ENCODE data around the gene NINJ2. TPM values are rescaled to one million over a fixed set of nuclear protein-coding genes. Genes with fewer than 3 reads are reported as not detected.
"Not testable (repeated sequence)": the region's sequence is repeated elsewhere in the genome, so short reads cannot be mapped to it uniquely, and the experiment has no call there.

Gene NINJ2
- total and polyA plus RNA-seq, 3 experiments from 2014 or later = 3.3 to 47.1 (median 4.2) TPM

- POLR2A ChIA-PET = interaction anchor here (0.9 kb wide), 1 partner anchor 10 kb away, joined by 3 read pairs; no protein-coding TSS in a partner anchor
Observed at GRCh38 chr12:638953-639557, 24.2 kb downstream of the NINJ2 start.

GRCh38 chr12:636632-637031 lies 26.6 kb downstream of the NINJ2 start:
- Mint-ChIP-seq H3K4me1 (peaks cover 30 to 38% (median 32%) of the 10 kb centered on the region in 3 donors), H3K9me3 (no peaks in the 10 kb centered on the region), H3K4me3 (no peak overlapping the region), H3K27ac (peak overlapping the region in 3 of 8 donors; percentile 21 to 50 (median 47)), H3K36me3 (peaks cover 0 to 3% (median under 1%) of the 10 kb centered on the region in 3 donors), H3K27me3 (no peaks in the 10 kb centered on the region)
- DNase-seq = no peak
- Histone ChIP-seq H3K27ac (ENCODE audit: low read depth, low read length) (no peak overlapping the region), H3K36me3 (ENCODE audit: insufficient read depth, low read length) (no peaks in the 10 kb centered on the region), H3K4me1 (ENCODE audit: insufficient read depth, low read length) (peaks cover 25% of the 10 kb centered on the region), H3K27me3 (ENCODE audit: insufficient read depth, low read length, poor library complexity, severe bottlenecking) (no peaks in the 10 kb centered on the region), H3K9me3 (ENCODE audit: low read length) (no peaks in the 10 kb centered on the region), H3K4me3 (ENCODE audit: low read length) (no peak overlapping the region)
- CTCF ChIA-PET = no interaction called here
- POLR2A ChIA-PET = no interaction called here

More at GRCh38 chr12:638953-639557, 24.2 kb downstream of the NINJ2 start:
- Mint-ChIP-seq H3K4me1 (peaks cover 37 to 50% (median 48%) of the 10 kb centered on the region in 3 donors), H3K4me3 (peak overlapping the region in 2 of 7 donors; percentile 38 to 58), H3K9me3 (no peaks in the 10 kb centered on the region), H3K27ac (peak overlapping the region; percentile 75 to 97 (median 88)), H3K36me3 (peaks cover 0 to 6% (median 0%) of the 10 kb centered on the region in 3 donors), H3K27me3 (peaks cover 0 to 2% of the 10 kb centered on the region in 2 donors)
- no peaks in the 10 kb centered on the region for H3K36me3 ChIP-seq (ENCODE audit: insufficient read depth, low read length)
- no peak overlapping the region for H3K27ac ChIP-seq (ENCODE audit: low read depth, low read length)
- H3K4me3 ChIP-seq (ENCODE audit: low read length) = no peak overlapping the region
- DNase-seq = no peak
- H3K4me1 ChIP-seq (ENCODE audit: insufficient read depth, low read length) = peaks cover 40% of the 10 kb centered on the region
- H3K9me3 ChIP-seq (ENCODE audit: low read length) = no peaks in the 10 kb centered on the region
- no peaks in the 10 kb centered on the region for H3K27me3 ChIP-seq (ENCODE audit: insufficient read depth, low read length, poor library complexity, severe bottlenecking)
- CTCF ChIA-PET = no interaction called here

DNA sequence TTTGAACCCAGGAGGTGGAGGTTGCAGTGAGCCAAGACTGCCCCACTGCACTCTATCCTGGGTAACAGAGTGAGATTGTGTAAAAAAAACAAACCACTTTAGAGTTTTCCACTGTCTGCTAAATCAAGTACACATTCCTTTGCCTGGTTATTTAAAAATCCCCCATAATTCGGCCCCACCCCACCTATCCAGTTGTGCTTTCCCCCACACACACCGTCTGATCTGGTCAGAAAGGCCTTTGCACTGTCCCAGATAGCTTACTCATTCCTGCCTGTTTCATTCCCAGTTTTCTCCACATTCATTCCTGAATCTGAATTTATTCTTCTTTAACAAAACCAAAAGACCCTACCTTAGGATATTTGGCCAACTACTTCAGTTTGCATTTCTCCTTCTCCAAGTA lies 29.5 kb downstream of the NINJ2 start:
- ChIA-PET CTCF (no interaction called here), POLR2A (no interaction called here)
- H3K4me1 ChIP-seq (ENCODE audit: insufficient read depth, low read length) = peaks cover 3% of the 10 kb centered on the region
- Mint-ChIP-seq H3K4me1 (peaks cover 5 to 32% (median 27%) of the 10 kb centered on the region in 3 donors), H3K27me3 (peaks cover 0 to 2% of the 10 kb centered on the region in 2 donors), H3K4me3 (peak overlapping the region in 2 of 7 donors; percentile 1 to 37), H3K9me3 (no peaks in the 10 kb centered on the region), H3K36me3 (peaks cover 0 to 3% (median 2%) of the 10 kb centered on the region in 3 donors), H3K27ac (peak overlapping the region in 5 of 8 donors; percentile 45 to 89 (median 74))
- no peak overlapping the region for H3K4me3 ChIP-seq (ENCODE audit: low read length)
- no peak overlapping the region for H3K27ac ChIP-seq (ENCODE audit: low read depth, low read length)
- no peaks in the 10 kb centered on the region for H3K9me3 ChIP-seq (ENCODE audit: low read length)
- no peaks in the 10 kb centered on the region for H3K27me3 ChIP-seq (ENCODE audit: insufficient read depth, low read length, poor library complexity, severe bottlenecking)
- DNase-seq = no peak
- H3K36me3 ChIP-seq (ENCODE audit: insufficient read depth, low read length) = no peaks in the 10 kb centered on the region

- ChIA-PET POLR2A (no interaction called here), CTCF (interaction anchor here (1.0 to 1.5 kb wide), 3 partner anchors 17 to 183 kb away, joined by 4 to 5 read pairs (median 5); no protein-coding TSS in a partner anchor)
- Mint-ChIP-seq H3K27ac (peak overlapping the region in 6 of 8 donors; percentile 79 to 97 (median 90)), H3K36me3 (peaks cover 0 to 3% (median 2%) of the 10 kb centered on the region in 3 donors), H3K4me1 (peaks cover 3 to 29% (median 25%) of the 10 kb centered on the region in 3 donors), H3K4me3 (peak overlapping the region in 4 of 7 donors; percentile 34 to 93 (median 86)), H3K9me3 (no peaks in the 10 kb centered on the region), H3K27me3 (peaks cover 0 to 2% of the 10 kb centered on the region in 2 donors)
- DNase-seq = no peak
- Histone ChIP-seq H3K9me3 (ENCODE audit: low read length) (no peaks in the 10 kb centered on the region), H3K4me3 (ENCODE audit: low read length) (no peak overlapping the region), H3K36me3 (ENCODE audit: insufficient read depth, low read length) (no peaks in the 10 kb centered on the region), H3K27me3 (ENCODE audit: insufficient read depth, low read length, poor library complexity, severe bottlenecking) (no peaks in the 10 kb centered on the region), H3K4me1 (ENCODE audit: insufficient read depth, low read length) (no peaks in the 10 kb centered on the region), H3K27ac (ENCODE audit: low read depth, low read length) (no peak overlapping the region)
Observed at GRCh38 chr12:632102-632696, 31.0 kb downstream of the NINJ2 start.

GRCh38 chr12:630656-631632 lies 32.3 kb downstream of the NINJ2 start:
- H3K27me3 Mint-ChIP-seq = peaks cover 0 to 2% of the 10 kb centered on the region in 2 donors

DNA sequence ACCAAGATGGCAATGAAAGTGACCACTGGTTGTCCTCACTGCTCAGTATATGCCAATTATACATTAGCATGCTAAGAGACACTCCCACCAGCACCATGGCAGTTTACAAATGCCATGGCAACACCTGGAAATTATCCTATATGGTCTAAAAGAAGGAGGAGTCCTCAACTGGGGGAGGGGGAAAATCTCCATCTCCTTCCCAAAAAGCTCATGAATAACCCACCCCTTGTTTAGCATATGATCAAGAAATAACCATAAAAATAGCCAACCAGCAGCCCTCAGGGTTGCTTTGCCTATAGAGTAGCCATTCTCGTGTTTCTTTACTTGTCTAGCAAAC lies 34.5 kb downstream of the NINJ2 start:
- H3K27ac ChIP-seq (ENCODE audit: low read depth, low read length); H3K36me3 ChIP-seq (ENCODE audit: insufficient read depth, low read length); H3K4me3 ChIP-seq (ENCODE audit: low read length); H3K9me3 Mint-ChIP-seq; DNase-seq; CTCF ChIA-PET; H3K9me3 ChIP-seq (ENCODE audit: low read length); H3K36me3 Mint-ChIP-seq; H3K27me3 Mint-ChIP-seq; H3K27me3 ChIP-seq (ENCODE audit: insufficient read depth, low read length, poor library complexity, severe bottlenecking); H3K4me1 ChIP-seq (ENCODE audit: insufficient read depth, low read length): not testable (repeated sequence)
- POLR2A ChIA-PET = interaction anchor here (0.7 kb wide), 1 partner anchor 10 kb away, joined by 3 read pairs; no protein-coding TSS in a partner anchor
- H3K4me1 Mint-ChIP-seq = peaks cover 0 to 30% (median 22%) of the 10 kb centered on the region in 3 donors
- H3K27ac Mint-ChIP-seq = peak overlapping the region in 4 of 8 donors; percentile 17 to 89 (median 68)
- H3K4me3 Mint-ChIP-seq = peak overlapping the region in 2 of 7 donors; percentile 85 to 93

More at GRCh38 chr12:630656-631632, 32.3 kb downstream of the NINJ2 start:
- CTCF ChIA-PET = interaction anchor here (1.3 kb wide), 1 partner anchor 16 kb away, joined by 5 read pairs; no protein-coding TSS in a partner anchor
- Mint-ChIP-seq H3K4me3 (peak overlapping the region in 5 of 7 donors; percentile 85 to 96 (median 93)), H3K9me3 (no peaks in the 10 kb centered on the region), H3K27ac (peak overlapping the region in 6 of 8 donors; percentile 89 to 98 (median 96)), H3K36me3 (peaks cover 0 to 3% (median 2%) of the 10 kb centered on the region in 3 donors), H3K4me1 (peaks cover 3 to 24% (median 22%) of the 10 kb centered on the region in 3 donors)
- peak overlapping the region; percentile 47 for H3K4me3 ChIP-seq (ENCODE audit: low read length)
- peak overlapping the region; percentile 47 for H3K27ac ChIP-seq (ENCODE audit: low read depth, low read length)
- peak in 4 of 5 donors; percentile 67 to 79 (median 73) for DNase-seq
- no peaks in the 10 kb centered on the region for H3K9me3 ChIP-seq (ENCODE audit: low read length)
- no peaks in the 10 kb centered on the region for H3K4me1 ChIP-seq (ENCODE audit: insufficient read depth, low read length)
- POLR2A ChIA-PET = no interaction called here
- no peaks in the 10 kb centered on the region for H3K36me3 ChIP-seq (ENCODE audit: insufficient read depth, low read length)
- no peaks in the 10 kb centered on the region for H3K27me3 ChIP-seq (ENCODE audit: insufficient read depth, low read length, poor library complexity, severe bottlenecking)

GRCh38 chr12:627863-628741 lies 35.1 kb downstream of the NINJ2 start:
- Histone ChIP-seq H3K4me3 (ENCODE audit: low read length) (no peak overlapping the region), H3K36me3 (ENCODE audit: insufficient read depth, low read length) (no peaks in the 10 kb centered on the region), H3K27ac (ENCODE audit: low read depth, low read length) (no peak overlapping the region), H3K9me3 (ENCODE audit: low read length) (no peaks in the 10 kb centered on the region), H3K27me3 (ENCODE audit: insufficient read depth, low read length, poor library complexity, severe bottlenecking) (no peaks in the 10 kb centered on the region), H3K4me1 (ENCODE audit: insufficient read depth, low read length) (peaks cover 5% of the 10 kb centered on the region)
- H3K36me3 Mint-ChIP-seq = peaks cover 0 to 5% (median 0%) of the 10 kb centered on the region in 3 donors
- POLR2A ChIA-PET = no interaction called here
- H3K4me3 Mint-ChIP-seq = peak overlapping the region in 1 of 7 donors; percentile 93
- no peaks in the 10 kb centered on the region for H3K9me3 Mint-ChIP-seq
- peaks cover 0 to 36% (median 24%) of the 10 kb centered on the region in 3 donors for H3K4me1 Mint-ChIP-seq
- H3K27me3 Mint-ChIP-seq = peaks cover 0 to 2% of the 10 kb centered on the region in 2 donors
- no peak for DNase-seq
- CTCF ChIA-PET = interaction anchor here (1.3 kb wide), 1 partner anchor 13 kb away, joined by 3 read pairs; no protein-coding TSS in a partner anchor
- peak overlapping the region in 3 of 8 donors; percentile 63 to 89 (median 74) for H3K27ac Mint-ChIP-seq
